HG03442 (cell line): Measurements from ENCODE around the gene TMCC3.
A peak's percentile ranks its signal among the peaks of the same experiment; 100 is the strongest.
"Not testable (repeated sequence)": the region's sequence is repeated elsewhere in the genome, so short reads cannot be mapped to it uniquely, and the experiment has no call there.

Experiments used
- ATAC-seq: cut with Tn5 transposase; IDR thresholded peaks from one replicate; pipeline ENCODE4 v1.9.1; 2021; ENCODE audit warnings: mild to moderate bottlenecking, moderate library complexity; ENCODE audit not compliant: unreplicated experiment

Gene TMCC3

GRCh38 chr12:94575024-94575423, 75.3 kb downstream of the TMCC3 start:
- no peak for ATAC-seq

GRCh38 chr12:94571556-94571955, 78.8 kb downstream of the TMCC3 start:
- ATAC-seq: no peak

GRCh38 chr12:94570161-94570560, 80.2 kb downstream of the TMCC3 start:
- no peak for ATAC-seq

- ATAC-seq: no peak
Observed at GRCh38 chr12:94567761-94568160, 82.6 kb downstream of the TMCC3 start.

- no peak for ATAC-seq
Observed at GRCh38 chr12:94566345-94566744, 84.0 kb downstream of the TMCC3 start.

GRCh38 chr12:94565683-94566082, 84.7 kb downstream of the TMCC3 start:
- no peak for ATAC-seq

GRCh38 chr12:94563286-94563685, 87.1 kb downstream of the TMCC3 start:
- ATAC-seq: no peak

GRCh38 chr12:94561943-94562411, 88.4 kb downstream of the TMCC3 start:
- peak; percentile 78 for ATAC-seq

- ATAC-seq: peak; percentile 69
Observed at GRCh38 chr12:94560431-94561221, 89.7 kb downstream of the TMCC3 start.

- ATAC-seq: no peak
Observed at GRCh38 chr12:94558612-94559011, 91.7 kb downstream of the TMCC3 start.

GRCh38 chr12:94557746-94558295, 92.5 kb downstream of the TMCC3 start:
- no peak for ATAC-seq

GRCh38 chr12:94555687-94556086, 94.7 kb downstream of the TMCC3 start:
- no peak for ATAC-seq

- ATAC-seq: no peak
Observed at GRCh38 chr12:94553875-94554274, 96.5 kb downstream of the TMCC3 start.

GRCh38 chr12:94553130-94553519, 97.2 kb downstream of the TMCC3 start:
- ATAC-seq: no peak

- ATAC-seq: no peak
Observed at GRCh38 chr12:94551810-94552209, 98.5 kb downstream of the TMCC3 start.

- ATAC-seq: no peak
Observed at GRCh38 chr12:94550964-94551363, 99.4 kb downstream of the TMCC3 start.

GRCh38 chr12:94548833-94549232, 101.5 kb downstream of the TMCC3 start:
- not testable (repeated sequence) for ATAC-seq

GRCh38 chr12:94545935-94546771, 104.2 kb downstream of the TMCC3 start:
- peak; percentile 87 for ATAC-seq

- no peak for ATAC-seq
Observed at GRCh38 chr12:94544355-94544754, 106.0 kb downstream of the TMCC3 start.

- no peak for ATAC-seq
Observed at GRCh38 chr12:94538318-94538717, 112.0 kb downstream of the TMCC3 start.
